SK-N-SH (cell line): ENCODE results near the gene MTRF1. TPM values are rescaled to one million over a fixed set of nuclear protein-coding genes. Genes with fewer than 3 reads are reported as not detected.

Experiments used
- CTCF ChIA-PET: fragments of 300-600, 350-600 bp; formaldehyde crosslinking; extraction: SDS; loops from one replicate; lab custom pipeline; 2021; lab: Yijun Ruan, JAX
- POLR2A ChIA-PET: fragments of 350-600 bp; sonication (Branson Sonifier 250); formaldehyde crosslinking; extraction: SDS; loops from one replicate; lab custom pipeline; 2020; ENCODE audit warnings: antibody characterized with exemption, inconsistent platforms; lab: Yijun Ruan, JAX
- DNase-seq: peaks from one replicate; pipeline ENCODE4 v3.0.0; 2012
- H2AFZ ChIP-seq: fragments of 200-600 bp; sonication (generic); 2 replicates; pipeline ENCODE4 v1.8.1; 2016; ENCODE audit warnings: antibody characterized with exemption, mild to moderate bottlenecking, low read depth
- H3F3A ChIP-seq: fragments of 200-600 bp; sonication (generic); replicated peaks from 2 replicates; pipeline ENCODE3; 2016; ENCODE audit warnings: antibody characterized with exemption, mild to moderate bottlenecking; ENCODE audit not compliant: insufficient read depth
- H3K27ac ChIP-seq, 2 experiments: fragments of 200-500 bp in 1 of 2; fragments of 200-600 bp in 1 of 2; sonication (Bioruptor generic) in 1 of 2; sonication (generic), shearing (Covaris generic) in 1 of 2; 2 replicates each; pipeline versions ENCODE4 v1.5.1 to v1.6.1; 2014 to 2016; ENCODE audit warnings: low read depth in 2 of 2, inconsistent platforms in 1 of 2, low read length in 1 of 2, mild to moderate bottlenecking in 1 of 2, mixed read lengths in 1 of 2
- H3K27me3 ChIP-seq: fragments of 200-600 bp; sonication (generic), shearing (Covaris generic); 2 replicates; pipeline ENCODE4 v1.6.1; 2016; ENCODE audit warnings: mixed run types; ENCODE audit not compliant: insufficient read depth
- H3K36me3 ChIP-seq, 2 experiments: fragments of 200-500 bp in 1 of 2; fragments of 200-600 bp in 1 of 2; sonication (Bioruptor generic) in 1 of 2; sonication (generic) in 1 of 2; replicated peaks in 1 of 2; 2 replicates each; pipeline versions ENCODE3 to v1.5.1; 2014 to 2016; ENCODE audit warnings: low read length in 1 of 2, mild to moderate bottlenecking in 1 of 2; ENCODE audit not compliant: insufficient read depth in 2 of 2, control insufficient read depth in 1 of 2
- H3K4me1 ChIP-seq, 2 experiments: fragments of 200-500 bp in 1 of 2; fragments of 200-600 bp in 1 of 2; sonication (Bioruptor generic) in 1 of 2; sonication (generic), shearing (Covaris generic) in 1 of 2; 2 replicates each; pipeline versions ENCODE4 v1.5.1 to v1.6.1; 2014 to 2016; ENCODE audit warnings: low read depth in 1 of 2, low read length in 1 of 2, mixed run types in 1 of 2; ENCODE audit not compliant: insufficient read depth in 2 of 2, control insufficient read depth in 1 of 2
- H3K4me2 ChIP-seq: fragments of 200-600 bp; sonication (generic), shearing (Covaris generic); 2 replicates; pipeline ENCODE4 v1.6.1; 2017; ENCODE audit warnings: mixed run types
- H3K4me3 ChIP-seq, 2 experiments: fragments of 200-500 bp in 1 of 2; fragments of 200-600 bp in 1 of 2; sonication (Bioruptor generic) in 1 of 2; sonication (generic), shearing (Covaris generic) in 1 of 2; 2 replicates each; pipeline versions ENCODE4 v1.5.1 to v1.8.1; 2014 to 2016; ENCODE audit warnings: low read depth in 2 of 2, inconsistent platforms in 1 of 2, low read length in 1 of 2, mild to moderate bottlenecking in 1 of 2, mixed read lengths in 1 of 2, moderate library complexity in 1 of 2
- H3K79me2 ChIP-seq: fragments of 200-600 bp; sonication (generic); 2 replicates; pipeline ENCODE4 v1.8.1; 2017; ENCODE audit warnings: mild to moderate bottlenecking; ENCODE audit not compliant: insufficient read depth
- H3K9ac ChIP-seq: fragments of 200-600 bp; sonication (generic); 2 replicates; pipeline ENCODE4 v1.6.1; 2017; ENCODE audit warnings: mixed run types
- H3K9me2 ChIP-seq: fragments of 200-600 bp; sonication (generic); 2 replicates; pipeline ENCODE4 v1.6.1; 2017; ENCODE audit warnings: mixed run types
- H3K9me3 ChIP-seq: fragments of 200-600 bp; sonication (generic); 2 replicates; pipeline ENCODE4 v1.6.1; 2017; ENCODE audit warnings: mixed run types, mild to moderate bottlenecking, moderate library complexity
- H4K20me1 ChIP-seq: fragments of 200-600 bp; sonication (generic); 2 replicates; pipeline ENCODE4 v1.6.1; 2017; ENCODE audit warnings: mild to moderate bottlenecking, mixed run types; ENCODE audit not compliant: insufficient read depth
- CHD2 ChIP-seq: fragments of 150-350 bp; IDR thresholded peaks from 2 replicates; pipeline ENCODE4 v1.6.1; 2018; ENCODE audit warnings: low read length; ENCODE audit not compliant: partially characterized antibody
- ELF1 ChIP-seq: IDR thresholded peaks from 2 replicates; pipeline ENCODE4 v1.4.0; 2012
- EP300 ChIP-seq, 2 experiments: IDR thresholded peaks; 2 replicates each; pipeline versions ENCODE4 v1.4.0 to v1.6.1; 2012; ENCODE audit warnings: borderline replicate concordance in 1 of 2, low read depth in 1 of 2, low read length in 1 of 2
- EZH2phosphoT487 ChIP-seq: fragments of 200-600 bp; sonication (generic); IDR thresholded peaks from 2 replicates; pipeline ENCODE4 v1.6.1; 2017; ENCODE audit warnings: low read depth, mixed run types, mild to moderate bottlenecking, antibody characterized with exemption, moderate library complexity, borderline replicate concordance
- FOSL2 ChIP-seq: IDR thresholded peaks from 2 replicates; pipeline ENCODE4 v1.4.0; 2012; ENCODE audit warnings: low read depth, mild to moderate bottlenecking, moderate library complexity, borderline replicate concordance
- GATA2 ChIP-seq: sonication (generic); formaldehyde crosslinking; IDR thresholded peaks from 2 replicates; pipeline ENCODE4 v1.5.0; 2020; ENCODE audit warnings: mild to moderate bottlenecking, missing genetic modification reagents
- MEF2A ChIP-seq: IDR thresholded peaks from 2 replicates; pipeline ENCODE4 v1.4.0; 2012; ENCODE audit warnings: low read depth, borderline replicate concordance
- POLR2AphosphoS5 ChIP-seq: IDR thresholded peaks from 2 replicates; pipeline ENCODE4 v1.6.1; 2012; ENCODE audit warnings: low read depth, low read length
- RAD21 ChIP-seq: IDR thresholded peaks from 2 replicates; pipeline ENCODE4 v1.6.1; 2012; ENCODE audit warnings: mild to moderate bottlenecking, low read length
- RCOR1 ChIP-seq: fragments of 150-350 bp; IDR thresholded peaks from 2 replicates; pipeline ENCODE4 v1.6.1; 2017; ENCODE audit warnings: antibody characterized with exemption, low read length
- RFX5 ChIP-seq: IDR thresholded peaks from 2 replicates; pipeline ENCODE4 v1.6.1; 2012; ENCODE audit warnings: mild to moderate bottlenecking, improper control_type of control experiment, low read length
- RXRA ChIP-seq: IDR thresholded peaks from 2 replicates; pipeline ENCODE4 v1.4.0; 2012; ENCODE audit warnings: low read depth, mild to moderate bottlenecking, borderline replicate concordance
- SMC3 ChIP-seq: IDR thresholded peaks from 2 replicates; pipeline ENCODE4 v1.6.1; 2012; ENCODE audit warnings: low read depth, low read length, improper control_type of control experiment
- TCF12 ChIP-seq: IDR thresholded peaks from 2 replicates; pipeline ENCODE4 v1.4.0; 2012
- TEAD4 ChIP-seq: IDR thresholded peaks from 2 replicates; pipeline ENCODE4 v1.4.0; 2012; ENCODE audit warnings: mild to moderate bottlenecking, borderline replicate concordance; ENCODE audit not compliant: insufficient read depth
- YY1 ChIP-seq: IDR thresholded peaks from 2 replicates; pipeline ENCODE4 v1.4.0; 2012; ENCODE audit warnings: low read depth, mild to moderate bottlenecking
- WGBS: methylation state at CpG from one replicate; pipeline ENCODE4 v1.1.6; 2017; ENCODE audit warnings: low lambda C conversion rate; 5-methylcytosine and 5-hydroxymethylcytosine counted together
- polyA plus RNA-seq, 3 experiments: library from polyadenylated mRNA; depleted of rRNA; stranded (reverse); fragments of >200 nt; gene quantifications; 2 replicates each; pipeline ENCODE4 v1.2.3, GENCODE V29; 2012
- TF ChIP-seq, protein P1 (sequence below): IDR thresholded peaks from 2 replicates; pipeline ENCODE4 v1.4.0; 2012; ENCODE audit warnings: low read depth, borderline replicate concordance
- TF ChIP-seq, protein P2 (sequence below): IDR thresholded peaks from 2 replicates; pipeline ENCODE4 v1.4.0; 2012; ENCODE audit warnings: low read depth, borderline replicate concordance
- TF ChIP-seq, protein P3 (sequence below): fragments of 150-350 bp; IDR thresholded peaks from 2 replicates; pipeline ENCODE4 v1.6.1; 2016; ENCODE audit warnings: mild to moderate bottlenecking, low read depth, low read length
- TF ChIP-seq, protein P4 (sequence below): IDR thresholded peaks from 2 replicates; pipeline ENCODE4 v1.4.0; 2012; ENCODE audit warnings: low read depth
- TF ChIP-seq, protein P5 (sequence below): fragments of 200-600 bp; sonication (generic); IDR thresholded peaks from 2 replicates; pipeline ENCODE4 v1.6.1; 2017; ENCODE audit warnings: antibody characterized with exemption, mild to moderate bottlenecking, moderate library complexity

Gene MTRF1
- polyA plus RNA-seq, 1 of the 3 experiments (the other 2 are of a cell fraction): 9.2 TPM

DNA sequence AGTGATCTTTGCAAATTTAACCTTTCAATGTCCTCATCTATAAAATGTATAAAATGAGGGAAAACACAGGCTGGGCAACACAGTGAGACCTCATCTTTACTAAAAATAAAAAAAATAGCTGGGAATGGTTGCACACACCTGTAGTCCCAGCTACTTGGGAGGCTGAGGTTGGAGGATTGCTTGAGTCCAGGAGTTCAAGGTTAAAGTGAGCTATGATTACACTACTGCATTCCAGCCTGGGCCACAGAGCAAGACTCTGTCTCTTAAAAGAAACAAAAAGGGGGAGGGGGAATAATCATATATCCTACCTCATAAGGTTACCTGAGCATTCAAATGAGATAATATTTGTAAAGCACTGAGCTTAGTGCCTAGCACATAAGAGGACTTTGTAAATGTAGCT, 5.8 kb downstream of the MTRF1 start:
- Histone ChIP-seq H3K4me2 (no peak overlapping the region), H3K4me3 (no peak overlapping the region), H3K79me2 (peaks cover 2% of the 10 kb centered on the region; the same call in 1 of the 2 replicates), H3K9me2 (no peaks in the 10 kb centered on the region), H3K9me3 (no peaks in the 10 kb centered on the region), H3K27ac (no peak overlapping the region), H4K20me1 (no peaks in the 10 kb centered on the region), H3F3A (no peaks in the 10 kb centered on the region), H2AFZ (no peak overlapping the region), H3K27me3 (no peaks in the 10 kb centered on the region), H3K9ac (no peak overlapping the region)
- CTCF ChIA-PET: interaction anchor here (0.9 kb wide), 1 partner anchor 10 kb away, joined by 3 read pairs; no protein-coding TSS in a partner anchor
- POLR2A ChIA-PET: no interaction called here
- DNase-seq: no peak
- no peak for TF ChIP-seq SMC3
- TF ChIP-seq, protein P1, sequence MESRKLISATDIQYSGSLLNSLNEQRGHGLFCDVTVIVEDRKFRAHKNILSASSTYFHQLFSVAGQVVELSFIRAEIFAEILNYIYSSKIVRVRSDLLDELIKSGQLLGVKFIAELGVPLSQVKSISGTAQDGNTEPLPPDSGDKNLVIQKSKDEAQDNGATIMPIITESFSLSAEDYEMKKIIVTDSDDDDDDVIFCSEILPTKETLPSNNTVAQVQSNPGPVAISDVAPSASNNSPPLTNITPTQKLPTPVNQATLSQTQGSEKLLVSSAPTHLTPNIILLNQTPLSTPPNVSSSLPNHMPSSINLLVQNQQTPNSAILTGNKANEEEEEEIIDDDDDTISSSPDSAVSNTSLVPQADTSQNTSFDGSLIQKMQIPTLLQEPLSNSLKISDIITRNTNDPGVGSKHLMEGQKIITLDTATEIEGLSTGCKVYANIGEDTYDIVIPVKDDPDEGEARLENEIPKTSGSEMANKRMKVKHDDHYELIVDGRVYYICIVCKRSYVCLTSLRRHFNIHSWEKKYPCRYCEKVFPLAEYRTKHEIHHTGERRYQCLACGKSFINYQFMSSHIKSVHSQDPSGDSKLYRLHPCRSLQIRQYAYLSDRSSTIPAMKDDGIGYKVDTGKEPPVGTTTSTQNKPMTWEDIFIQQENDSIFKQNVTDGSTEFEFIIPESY: no peak
- TF ChIP-seq, all 33 proteins: peak for 0
- H3K36me3 ChIP-seq: peaks cover 51 to 52% of the 10 kb centered on the region in 2 experiments
- peaks cover 0 to 1% of the 10 kb centered on the region in 2 experiments; a peak in 1 of 4 replicates for H3K4me1 ChIP-seq

DNA sequence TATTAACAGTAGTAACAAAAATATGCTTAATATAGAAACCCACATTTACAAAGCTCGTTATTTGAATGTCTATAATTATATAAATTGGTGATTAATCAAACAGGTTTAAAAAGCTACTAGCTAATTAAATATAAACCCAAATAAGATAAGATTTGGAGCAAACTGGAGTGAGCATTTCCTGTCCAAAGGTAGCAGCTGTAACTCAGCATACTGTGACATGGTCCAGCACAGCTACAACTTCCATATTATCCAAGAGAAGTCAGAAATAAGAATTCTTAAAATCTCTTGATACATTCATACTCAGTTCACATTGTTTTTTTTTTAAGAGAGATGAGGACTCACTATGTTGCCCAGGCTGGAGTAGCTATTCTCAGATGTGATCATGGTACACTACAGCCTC, 8.5 kb downstream of the MTRF1 start:
- Histone ChIP-seq H3K4me2 (no peak overlapping the region), H3K36me3 (peaks cover 47 to 49% of the 10 kb centered on the region in 2 experiments), H3K9me2 (no peaks in the 10 kb centered on the region), H3F3A (no peaks in the 10 kb centered on the region), H3K4me3 (no peak overlapping the region), H3K9ac (no peak overlapping the region), H3K4me1 (no peaks in the 10 kb centered on the region), H2AFZ (no peak overlapping the region), H3K9me3 (no peaks in the 10 kb centered on the region), H3K27ac (no peak overlapping the region), H3K27me3 (no peaks in the 10 kb centered on the region), H3K79me2 (no peaks in the 10 kb centered on the region; the same call in 1 of the 2 replicates), H4K20me1 (no peaks in the 10 kb centered on the region)
- TF ChIP-seq CHD2 (no peak), TCF12 (no peak), RAD21 (no peak), SMC3 (no peak), ELF1 (no peak), TEAD4 (no peak), POLR2AphosphoS5 (no peak), EP300 (IDR thresholded peaks at IDR 0.05; ENCODE audit: borderline replicate concordance in 1 of 2, low read depth in 1 of 2, low read length in 1 of 2) (no peak), GATA2 (CRISPR knock-in tag) (no peak), MEF2A (no peak), FOSL2 (no peak), RCOR1 (no peak), RFX5 (no peak), YY1 (no peak), EZH2phosphoT487 (no peak), RXRA (no peak)
- TF ChIP-seq, protein P2, sequence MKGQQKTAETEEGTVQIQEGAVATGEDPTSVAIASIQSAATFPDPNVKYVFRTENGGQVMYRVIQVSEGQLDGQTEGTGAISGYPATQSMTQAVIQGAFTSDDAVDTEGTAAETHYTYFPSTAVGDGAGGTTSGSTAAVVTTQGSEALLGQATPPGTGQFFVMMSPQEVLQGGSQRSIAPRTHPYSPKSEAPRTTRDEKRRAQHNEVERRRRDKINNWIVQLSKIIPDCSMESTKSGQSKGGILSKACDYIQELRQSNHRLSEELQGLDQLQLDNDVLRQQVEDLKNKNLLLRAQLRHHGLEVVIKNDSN: no peak
- TF ChIP-seq, protein P3, sequence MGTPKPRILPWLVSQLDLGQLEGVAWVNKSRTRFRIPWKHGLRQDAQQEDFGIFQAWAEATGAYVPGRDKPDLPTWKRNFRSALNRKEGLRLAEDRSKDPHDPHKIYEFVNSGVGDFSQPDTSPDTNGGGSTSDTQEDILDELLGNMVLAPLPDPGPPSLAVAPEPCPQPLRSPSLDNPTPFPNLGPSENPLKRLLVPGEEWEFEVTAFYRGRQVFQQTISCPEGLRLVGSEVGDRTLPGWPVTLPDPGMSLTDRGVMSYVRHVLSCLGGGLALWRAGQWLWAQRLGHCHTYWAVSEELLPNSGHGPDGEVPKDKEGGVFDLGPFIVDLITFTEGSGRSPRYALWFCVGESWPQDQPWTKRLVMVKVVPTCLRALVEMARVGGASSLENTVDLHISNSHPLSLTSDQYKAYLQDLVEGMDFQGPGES: no peak
- TF ChIP-seq, protein P4, sequence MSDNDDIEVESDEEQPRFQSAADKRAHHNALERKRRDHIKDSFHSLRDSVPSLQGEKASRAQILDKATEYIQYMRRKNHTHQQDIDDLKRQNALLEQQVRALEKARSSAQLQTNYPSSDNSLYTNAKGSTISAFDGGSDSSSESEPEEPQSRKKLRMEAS: no peak
- TF ChIP-seq, protein P5, sequence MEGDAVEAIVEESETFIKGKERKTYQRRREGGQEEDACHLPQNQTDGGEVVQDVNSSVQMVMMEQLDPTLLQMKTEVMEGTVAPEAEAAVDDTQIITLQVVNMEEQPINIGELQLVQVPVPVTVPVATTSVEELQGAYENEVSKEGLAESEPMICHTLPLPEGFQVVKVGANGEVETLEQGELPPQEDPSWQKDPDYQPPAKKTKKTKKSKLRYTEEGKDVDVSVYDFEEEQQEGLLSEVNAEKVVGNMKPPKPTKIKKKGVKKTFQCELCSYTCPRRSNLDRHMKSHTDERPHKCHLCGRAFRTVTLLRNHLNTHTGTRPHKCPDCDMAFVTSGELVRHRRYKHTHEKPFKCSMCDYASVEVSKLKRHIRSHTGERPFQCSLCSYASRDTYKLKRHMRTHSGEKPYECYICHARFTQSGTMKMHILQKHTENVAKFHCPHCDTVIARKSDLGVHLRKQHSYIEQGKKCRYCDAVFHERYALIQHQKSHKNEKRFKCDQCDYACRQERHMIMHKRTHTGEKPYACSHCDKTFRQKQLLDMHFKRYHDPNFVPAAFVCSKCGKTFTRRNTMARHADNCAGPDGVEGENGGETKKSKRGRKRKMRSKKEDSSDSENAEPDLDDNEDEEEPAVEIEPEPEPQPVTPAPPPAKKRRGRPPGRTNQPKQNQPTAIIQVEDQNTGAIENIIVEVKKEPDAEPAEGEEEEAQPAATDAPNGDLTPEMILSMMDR: no peak
- no peak for DNase-seq
- POLR2A ChIA-PET: no interaction called here
- 86% methylated on average over 1 of the region's 1 CpG for WGBS
- CTCF ChIA-PET: no interaction called here
